GM18858 (cell line): ENCODE data around the gene FRS3.
"Not testable (repeated sequence)": the region's sequence is repeated elsewhere in the genome, so short reads cannot be mapped to it uniquely, and the experiment has no call there.

Experiments
- ATAC-seq: cut with Tn5 transposase; IDR thresholded peaks from one replicate; pipeline ENCODE4 v1.9.1; 2021; ENCODE audit not compliant: unreplicated experiment

Gene FRS3

GRCh38 chr6:41779788-41780550, at the start of gene FRS3:
TSS of gene FRS3 (minus strand) at chr6:41779900. CDS start at chr6:41776987, 2,913 bp downstream.
- ATAC-seq, result peak; percentile 93

- no peak for ATAC-seq
Measured at GRCh38 chr6:41826343-41827022, 46.8 kb upstream of the FRS3 start.

DNA sequence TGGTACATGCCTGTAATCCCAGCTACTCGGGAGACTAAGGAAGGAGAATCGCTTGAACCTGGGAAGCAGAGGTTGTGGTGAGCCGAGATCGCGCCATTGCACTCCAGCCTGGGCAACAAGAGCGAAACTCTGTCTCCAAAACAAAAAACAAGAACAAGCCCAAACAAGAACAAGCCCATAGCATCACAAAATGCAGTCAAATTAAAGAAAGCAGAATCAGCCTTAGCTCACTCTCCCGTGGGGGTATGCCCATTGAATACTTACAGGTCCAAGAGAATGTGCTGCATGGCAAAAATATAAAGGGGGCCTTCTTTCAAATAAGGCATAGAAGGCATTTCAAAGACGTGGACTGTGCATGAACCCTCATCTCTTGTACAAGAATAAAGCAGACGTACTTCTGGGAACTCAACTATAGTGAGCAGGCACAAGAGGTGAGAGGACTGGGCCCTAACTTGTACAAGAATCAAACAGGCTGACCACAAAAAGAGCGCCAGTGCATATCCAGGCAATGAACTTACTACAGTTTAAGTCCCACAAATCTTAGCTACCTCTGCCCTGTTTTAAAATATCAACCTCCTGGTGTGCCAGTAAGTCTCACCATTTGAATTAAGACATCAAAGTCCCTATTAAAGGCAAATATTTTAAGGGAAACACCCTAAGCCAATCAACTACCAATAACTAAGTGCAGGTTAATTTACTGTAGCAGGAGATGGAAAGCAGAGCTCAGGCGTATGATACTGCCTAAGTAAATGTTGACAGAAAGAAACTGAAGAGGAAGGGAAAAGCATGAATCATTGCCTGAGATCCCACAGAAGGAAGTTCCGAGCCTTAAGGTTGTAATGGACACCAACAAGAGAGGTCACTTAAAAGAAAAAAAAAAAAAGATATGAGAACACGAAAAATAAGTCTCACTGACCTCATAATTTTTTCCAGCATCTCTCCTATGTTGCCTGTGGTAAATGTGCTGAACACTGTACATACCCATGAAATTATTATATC, 45.2 kb upstream of the FRS3 start:
- ATAC-seq, result no peak

DNA sequence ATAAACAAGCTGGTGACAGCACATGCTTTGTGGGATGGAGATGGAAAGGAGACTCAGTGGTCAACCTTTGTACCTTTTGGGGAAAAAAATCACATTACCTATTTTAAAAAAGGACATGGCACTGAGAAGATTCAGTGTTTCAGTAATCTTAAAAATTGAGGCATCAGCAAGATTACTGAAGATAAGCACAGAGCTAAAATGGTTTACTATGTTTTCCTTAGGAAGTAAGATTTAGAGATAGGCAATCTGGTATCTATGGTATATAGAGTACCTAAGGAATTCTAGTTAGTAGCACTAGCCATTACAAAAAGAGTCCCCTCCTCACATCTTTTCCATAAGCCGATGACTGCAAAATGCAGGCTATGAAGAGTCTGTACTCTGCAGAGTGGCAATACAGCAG, 43.5 kb upstream of the FRS3 start:
- no peak for ATAC-seq

GRCh38 chr6:41822021-41822420, 42.3 kb upstream of the FRS3 start:
- no peak for ATAC-seq

- no peak for ATAC-seq
Measured at GRCh38 chr6:41821266-41821665, 41.6 kb upstream of the FRS3 start.

DNA sequence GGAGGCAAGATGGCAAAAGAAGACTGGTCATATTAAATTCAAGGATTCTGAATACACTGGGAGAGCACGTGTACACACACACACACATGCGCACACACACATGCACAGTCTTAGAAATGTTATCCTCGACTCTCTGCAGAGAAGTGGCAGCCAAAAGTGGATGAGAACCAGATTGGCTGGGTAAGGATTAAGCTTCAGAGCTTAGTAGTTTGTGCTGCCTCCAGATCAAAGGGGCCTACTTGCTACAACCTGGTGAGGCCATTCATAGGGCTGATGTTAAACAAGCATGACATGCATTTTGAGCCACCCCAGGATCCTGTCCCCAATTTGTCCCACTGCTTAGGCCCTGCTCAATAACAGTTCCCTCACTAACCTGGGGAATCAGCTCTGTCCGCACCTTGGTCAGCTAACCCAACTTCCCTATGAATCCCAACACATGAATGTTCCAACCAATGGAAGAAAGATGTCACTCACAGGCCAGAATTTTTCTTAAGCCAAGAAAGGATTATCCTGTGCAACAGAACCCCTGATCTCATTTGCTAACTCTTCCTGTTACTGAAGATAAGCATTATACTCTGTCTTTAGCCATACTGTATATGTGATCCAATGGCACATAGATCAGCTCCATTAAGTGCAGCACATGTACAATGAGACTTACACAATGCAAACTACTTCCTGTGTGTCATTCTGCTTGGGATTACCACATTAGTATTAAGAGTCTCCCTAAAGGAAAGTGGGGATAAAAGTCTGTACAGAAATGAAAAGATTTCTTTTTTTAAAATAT, 38.8 kb upstream of the FRS3 start:
- no peak for ATAC-seq

- no peak for ATAC-seq
Measured at GRCh38 chr6:41815587-41815986, 35.9 kb upstream of the FRS3 start.

- no peak for ATAC-seq
Measured at GRCh38 chr6:41814629-41815028, 34.9 kb upstream of the FRS3 start.

DNA sequence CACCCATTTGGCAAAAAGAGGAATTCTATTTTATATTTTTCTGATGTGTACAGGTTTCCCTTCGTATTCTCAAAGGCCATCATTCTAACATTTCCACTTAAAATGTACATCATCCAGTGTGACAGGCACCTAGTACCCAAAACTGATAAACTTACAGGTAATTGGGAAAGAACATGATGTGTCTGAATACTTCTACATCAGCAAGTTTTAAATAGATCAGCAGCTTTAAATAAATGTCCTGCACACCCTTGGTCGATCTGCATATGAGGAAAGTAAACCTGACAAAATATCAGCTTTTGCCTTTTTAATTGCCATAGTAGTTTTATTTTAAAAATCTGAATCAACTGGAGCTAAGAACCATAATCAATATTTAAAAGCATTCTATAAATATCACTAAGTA, 34.3 kb upstream of the FRS3 start:
- no peak for ATAC-seq

GRCh38 chr6:41813469-41813868, 33.8 kb upstream of the FRS3 start:
- ATAC-seq, result no peak

DNA sequence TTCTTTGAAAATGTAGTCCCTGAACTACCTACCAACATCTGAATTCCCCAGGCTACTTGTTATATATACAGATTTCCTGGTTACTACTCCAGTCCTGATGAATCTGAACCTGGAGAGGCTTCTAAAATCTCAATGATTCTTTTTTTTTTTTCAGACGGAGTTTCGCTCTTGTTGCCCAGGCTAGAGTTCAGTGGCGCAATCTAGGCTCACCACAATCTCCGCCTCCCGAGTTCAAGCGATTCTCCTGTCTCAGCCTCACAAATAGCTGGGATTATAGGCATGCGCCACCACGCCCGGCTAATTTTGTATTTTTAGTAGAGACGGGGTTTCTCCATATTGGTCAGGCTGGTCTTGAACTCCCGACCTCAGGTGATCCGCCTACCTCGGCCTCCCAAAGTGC, 32.2 kb upstream of the FRS3 start:
- not testable (repeated sequence) for ATAC-seq

- ATAC-seq, result no peak
Measured at GRCh38 chr6:41811095-41811494, 31.4 kb upstream of the FRS3 start.

DNA sequence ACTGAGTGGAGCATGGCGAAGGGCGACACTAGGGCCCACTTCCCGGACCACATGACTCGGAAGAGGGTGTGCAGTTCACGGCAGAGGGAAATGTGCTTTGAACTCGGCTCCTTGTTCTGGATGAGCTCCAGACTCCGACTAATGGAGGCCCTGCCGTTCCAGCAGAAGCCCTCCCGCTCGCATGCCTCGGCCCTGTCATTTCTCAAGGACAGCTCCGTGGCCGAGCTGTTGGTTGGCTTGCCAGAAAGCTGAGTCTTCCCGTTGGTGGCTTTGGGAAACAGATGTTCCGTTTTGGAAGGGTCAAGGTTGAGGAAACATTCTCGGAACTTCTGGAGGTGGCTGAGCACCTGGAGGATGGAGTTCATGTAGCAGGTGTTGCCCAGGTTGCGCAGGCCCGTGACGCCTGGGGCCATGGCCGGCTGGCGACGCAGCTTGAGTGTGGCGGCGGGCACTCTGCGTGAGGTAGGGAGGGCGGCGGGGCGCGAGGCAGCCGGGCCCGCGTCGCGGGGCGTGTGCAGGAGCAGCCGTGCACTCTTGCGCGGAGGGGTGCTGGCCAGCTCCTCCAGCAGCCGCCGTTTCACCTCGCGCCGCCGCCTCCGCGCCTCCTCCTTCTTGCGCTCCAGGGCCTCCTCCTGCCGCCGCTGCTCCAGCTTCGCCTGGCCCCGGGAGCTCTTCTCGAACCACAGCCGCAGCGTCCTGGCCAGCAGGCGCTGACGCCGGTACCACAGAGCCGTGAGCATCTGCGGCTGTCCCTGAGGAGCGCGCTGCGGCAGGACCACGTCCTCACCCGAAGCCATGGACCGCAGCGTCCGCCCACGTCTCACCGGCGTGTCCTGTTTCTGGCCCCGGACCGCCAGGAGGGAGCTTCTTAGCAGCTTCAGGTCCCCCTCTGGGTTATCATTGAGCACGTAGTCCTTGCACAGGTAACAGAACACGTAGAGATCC, 26.4 kb upstream of the FRS3 start:
- no peak for ATAC-seq

DNA sequence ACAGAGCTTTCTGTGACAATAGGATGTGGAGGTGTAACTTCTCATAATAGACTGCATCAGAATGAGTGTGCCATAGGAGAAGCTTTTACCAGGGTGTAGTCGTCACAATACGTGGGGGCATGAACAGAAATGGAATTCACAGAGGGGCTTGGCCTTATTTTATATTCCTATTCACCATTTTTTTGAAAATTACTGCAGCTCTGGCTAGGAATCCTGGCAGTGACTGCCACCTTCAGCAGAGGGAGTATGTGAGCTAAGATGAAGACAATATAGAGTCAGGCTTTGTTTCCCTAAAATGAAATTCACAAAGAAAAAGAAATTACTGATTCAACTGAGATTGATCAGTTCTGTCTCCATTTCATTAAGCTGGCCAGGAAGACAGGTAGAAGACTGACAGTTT, 21.7 kb upstream of the FRS3 start:
- no peak for ATAC-seq

DNA sequence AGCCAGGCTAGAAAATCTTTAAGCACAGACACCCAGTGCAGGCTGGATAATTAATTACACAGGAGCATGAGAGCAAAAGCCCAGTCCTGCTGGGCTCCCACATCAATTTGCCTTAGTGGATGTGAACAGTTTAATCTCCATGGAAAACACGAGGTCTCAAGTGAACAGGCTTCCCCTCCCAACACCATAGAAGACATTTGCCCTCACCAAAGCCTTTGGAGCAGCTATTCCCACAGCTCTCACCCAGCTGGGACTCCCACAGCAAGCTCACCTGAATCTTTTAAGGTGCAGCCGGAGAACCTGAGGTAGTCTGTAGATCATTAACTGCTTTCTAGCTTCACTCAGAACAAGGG, 19.8 kb upstream of the FRS3 start:
- ATAC-seq, result no peak

- no peak for ATAC-seq
Measured at GRCh38 chr6:41798901-41799558, 19.3 kb upstream of the FRS3 start.

GRCh38 chr6:41796474-41796873, 16.8 kb upstream of the FRS3 start:
- no peak for ATAC-seq

GRCh38 chr6:41791984-41792383, 12.3 kb upstream of the FRS3 start:
- no peak for ATAC-seq
